ENCODE data around the gene ZBTB18.

DNA sequence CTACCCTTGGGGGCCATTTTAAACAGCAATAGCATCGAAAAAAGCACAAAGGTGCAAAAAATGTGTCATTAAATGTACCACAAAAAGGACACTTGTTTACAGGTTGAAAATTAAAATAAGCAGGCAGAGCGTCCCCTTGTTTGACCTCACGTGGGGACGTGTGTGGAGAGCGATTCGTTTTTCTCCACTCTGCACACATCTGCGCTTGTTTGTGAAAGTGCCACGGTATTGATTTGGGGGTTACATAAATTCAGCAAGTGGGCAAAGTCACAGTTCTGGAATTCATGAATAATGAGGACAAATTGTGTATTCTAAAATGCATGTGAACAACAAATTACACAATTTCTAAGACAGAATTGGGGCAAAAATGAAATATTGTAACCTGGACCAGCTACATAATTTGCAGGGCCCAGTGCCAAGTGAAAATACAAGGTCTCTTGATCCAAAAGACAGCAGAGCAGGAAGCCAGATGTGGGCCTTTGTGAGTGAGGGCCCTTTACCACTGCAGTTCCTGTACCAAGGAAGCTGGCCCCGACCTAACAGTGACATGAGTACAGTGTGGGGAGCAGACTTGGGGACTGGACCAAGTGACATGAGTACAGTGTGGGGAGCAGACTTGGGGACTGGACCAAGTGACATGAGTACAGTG lies 43.9 kb downstream of the ZBTB18 start:
- TF ChIP-seq, protein P1, sequence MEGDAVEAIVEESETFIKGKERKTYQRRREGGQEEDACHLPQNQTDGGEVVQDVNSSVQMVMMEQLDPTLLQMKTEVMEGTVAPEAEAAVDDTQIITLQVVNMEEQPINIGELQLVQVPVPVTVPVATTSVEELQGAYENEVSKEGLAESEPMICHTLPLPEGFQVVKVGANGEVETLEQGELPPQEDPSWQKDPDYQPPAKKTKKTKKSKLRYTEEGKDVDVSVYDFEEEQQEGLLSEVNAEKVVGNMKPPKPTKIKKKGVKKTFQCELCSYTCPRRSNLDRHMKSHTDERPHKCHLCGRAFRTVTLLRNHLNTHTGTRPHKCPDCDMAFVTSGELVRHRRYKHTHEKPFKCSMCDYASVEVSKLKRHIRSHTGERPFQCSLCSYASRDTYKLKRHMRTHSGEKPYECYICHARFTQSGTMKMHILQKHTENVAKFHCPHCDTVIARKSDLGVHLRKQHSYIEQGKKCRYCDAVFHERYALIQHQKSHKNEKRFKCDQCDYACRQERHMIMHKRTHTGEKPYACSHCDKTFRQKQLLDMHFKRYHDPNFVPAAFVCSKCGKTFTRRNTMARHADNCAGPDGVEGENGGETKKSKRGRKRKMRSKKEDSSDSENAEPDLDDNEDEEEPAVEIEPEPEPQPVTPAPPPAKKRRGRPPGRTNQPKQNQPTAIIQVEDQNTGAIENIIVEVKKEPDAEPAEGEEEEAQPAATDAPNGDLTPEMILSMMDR (IDR thresholded peaks at IDR 0.05 in 2 of 3, conservative IDR thresholded peaks at IDR 0.05 in 1 of 3; ENCODE audit: borderline replicate concordance in 1 of 3, insufficient read depth in 1 of 3, low read depth in 2 of 3, low read length in 2 of 3) = no peak
- TF ChIP-seq CEBPB (IDR thresholded peaks at IDR 0.05; ENCODE audit: low read depth) (no peak), POLR2AphosphoS5 (IDR thresholded peaks at IDR 0.05; ENCODE audit: low read depth, low read length) (no peak), POLR2A (IDR thresholded peaks at IDR 0.05; ENCODE audit: borderline replicate concordance, extremely low read depth, insufficient read depth, insufficient read length) (no peak), RAD21 (IDR thresholded peaks at IDR 0.05; ENCODE audit: low read depth) (no peak), EZH2 (IDR thresholded peaks at IDR 0.05) (no peak), EZH2phosphoT487 (IDR thresholded peaks at IDR 0.05; ENCODE audit: borderline replicate concordance) (no peak), ZNF274 (IDR thresholded peaks at IDR 0.05; ENCODE audit: low read depth, low read length) (no peak), JUND (IDR thresholded peaks at IDR 0.05) (no peak)
- TF ChIP-seq, protein P2, sequence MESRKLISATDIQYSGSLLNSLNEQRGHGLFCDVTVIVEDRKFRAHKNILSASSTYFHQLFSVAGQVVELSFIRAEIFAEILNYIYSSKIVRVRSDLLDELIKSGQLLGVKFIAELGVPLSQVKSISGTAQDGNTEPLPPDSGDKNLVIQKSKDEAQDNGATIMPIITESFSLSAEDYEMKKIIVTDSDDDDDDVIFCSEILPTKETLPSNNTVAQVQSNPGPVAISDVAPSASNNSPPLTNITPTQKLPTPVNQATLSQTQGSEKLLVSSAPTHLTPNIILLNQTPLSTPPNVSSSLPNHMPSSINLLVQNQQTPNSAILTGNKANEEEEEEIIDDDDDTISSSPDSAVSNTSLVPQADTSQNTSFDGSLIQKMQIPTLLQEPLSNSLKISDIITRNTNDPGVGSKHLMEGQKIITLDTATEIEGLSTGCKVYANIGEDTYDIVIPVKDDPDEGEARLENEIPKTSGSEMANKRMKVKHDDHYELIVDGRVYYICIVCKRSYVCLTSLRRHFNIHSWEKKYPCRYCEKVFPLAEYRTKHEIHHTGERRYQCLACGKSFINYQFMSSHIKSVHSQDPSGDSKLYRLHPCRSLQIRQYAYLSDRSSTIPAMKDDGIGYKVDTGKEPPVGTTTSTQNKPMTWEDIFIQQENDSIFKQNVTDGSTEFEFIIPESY (IDR thresholded peaks at IDR 0.05; ENCODE audit: extremely low read depth, insufficient replicate concordance, low read length) = no peak
- TF ChIP-seq, protein P3, sequence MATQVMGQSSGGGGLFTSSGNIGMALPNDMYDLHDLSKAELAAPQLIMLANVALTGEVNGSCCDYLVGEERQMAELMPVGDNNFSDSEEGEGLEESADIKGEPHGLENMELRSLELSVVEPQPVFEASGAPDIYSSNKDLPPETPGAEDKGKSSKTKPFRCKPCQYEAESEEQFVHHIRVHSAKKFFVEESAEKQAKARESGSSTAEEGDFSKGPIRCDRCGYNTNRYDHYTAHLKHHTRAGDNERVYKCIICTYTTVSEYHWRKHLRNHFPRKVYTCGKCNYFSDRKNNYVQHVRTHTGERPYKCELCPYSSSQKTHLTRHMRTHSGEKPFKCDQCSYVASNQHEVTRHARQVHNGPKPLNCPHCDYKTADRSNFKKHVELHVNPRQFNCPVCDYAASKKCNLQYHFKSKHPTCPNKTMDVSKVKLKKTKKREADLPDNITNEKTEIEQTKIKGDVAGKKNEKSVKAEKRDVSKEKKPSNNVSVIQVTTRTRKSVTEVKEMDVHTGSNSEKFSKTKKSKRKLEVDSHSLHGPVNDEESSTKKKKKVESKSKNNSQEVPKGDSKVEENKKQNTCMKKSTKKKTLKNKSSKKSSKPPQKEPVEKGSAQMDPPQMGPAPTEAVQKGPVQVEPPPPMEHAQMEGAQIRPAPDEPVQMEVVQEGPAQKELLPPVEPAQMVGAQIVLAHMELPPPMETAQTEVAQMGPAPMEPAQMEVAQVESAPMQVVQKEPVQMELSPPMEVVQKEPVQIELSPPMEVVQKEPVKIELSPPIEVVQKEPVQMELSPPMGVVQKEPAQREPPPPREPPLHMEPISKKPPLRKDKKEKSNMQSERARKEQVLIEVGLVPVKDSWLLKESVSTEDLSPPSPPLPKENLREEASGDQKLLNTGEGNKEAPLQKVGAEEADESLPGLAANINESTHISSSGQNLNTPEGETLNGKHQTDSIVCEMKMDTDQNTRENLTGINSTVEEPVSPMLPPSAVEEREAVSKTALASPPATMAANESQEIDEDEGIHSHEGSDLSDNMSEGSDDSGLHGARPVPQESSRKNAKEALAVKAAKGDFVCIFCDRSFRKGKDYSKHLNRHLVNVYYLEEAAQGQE (IDR thresholded peaks at IDR 0.05; ENCODE audit: low read depth) = no peak

All from HCT116 (cell line).